ENCODE results near the gene DDX59.

GRCh38 chr1:200644021-200644420 is 25.7 kb downstream of the DDX59 start:
- TF ChIP-seq POLR2A (IDR thresholded peaks at IDR 0.05) (no peak), CTCF (IDR thresholded peaks at IDR 0.05) (no peak), POLR2AphosphoS5 (IDR thresholded peaks at IDR 0.05) (no peak)
